NCI-H446 treated with DMSO at 0.1 percent for 48 hours (cell line): ENCODE results near the gene TNK1.

Source experiments
- DNase-seq: peaks from one replicate; lab custom pipeline; 2025; lab: John Stamatoyannopoulos, UW

The TNK1 gene

GRCh38 chr17:7411427-7411750, 30.5 kb downstream of the TNK1 start:
- no peak for DNase-seq

- no peak for DNase-seq
Measured at GRCh38 chr17:7413346-7413985, 32.6 kb downstream of the TNK1 start.

GRCh38 chr17:7414837-7415236, 33.9 kb downstream of the TNK1 start:
- DNase-seq = no peak

- DNase-seq = no peak
Measured at GRCh38 chr17:7415784-7416183, 34.9 kb downstream of the TNK1 start.

- no peak for DNase-seq
Measured at GRCh38 chr17:7416323-7416722, 35.4 kb downstream of the TNK1 start.

- no peak for DNase-seq
Measured at GRCh38 chr17:7417056-7417655, 36.3 kb downstream of the TNK1 start.

GRCh38 chr17:7418472-7419152, 37.7 kb downstream of the TNK1 start:
- no peak for DNase-seq

- no peak for DNase-seq
Measured at GRCh38 chr17:7419819-7420610, 39.1 kb downstream of the TNK1 start, which contains the start of gene SPEM1. TSS of gene SPEM1 (plus strand) at chr17:7420324. CDS start at chr17:7420385, 61 bp downstream.

- no peak for DNase-seq
Measured at GRCh38 chr17:7421186-7421585, 40.3 kb downstream of the TNK1 start.

GRCh38 chr17:7423679-7424078, 42.8 kb downstream of the TNK1 start:
- no peak for DNase-seq

- no peak for DNase-seq
Measured at GRCh38 chr17:7425316-7425715, 44.4 kb downstream of the TNK1 start, which contains the start of gene SPEM2. TSS of gene SPEM2 (plus strand) at chr17:7425616. CDS start at chr17:7425689, 73 bp downstream.

GRCh38 chr17:7425756-7426155, 44.9 kb downstream of the TNK1 start:
- no peak for DNase-seq

GRCh38 chr17:7426203-7426863, 45.4 kb downstream of the TNK1 start:
- DNase-seq = no peak

GRCh38 chr17:7426896-7427489, 46.1 kb downstream of the TNK1 start:
- DNase-seq = no peak

- DNase-seq = no peak
Measured at GRCh38 chr17:7427549-7427948, 46.7 kb downstream of the TNK1 start.

- no peak for DNase-seq
Measured at GRCh38 chr17:7428557-7428956, 47.7 kb downstream of the TNK1 start, which contains the start of gene SPEM3. TSS of gene SPEM3 (plus strand) at chr17:7428857. CDS start at chr17:7428903, 46 bp downstream.

GRCh38 chr17:7429722-7430121, 48.8 kb downstream of the TNK1 start:
- DNase-seq = no peak

GRCh38 chr17:7431231-7431630, 50.3 kb downstream of the TNK1 start:
- no peak for DNase-seq

GRCh38 chr17:7432296-7432695, 51.4 kb downstream of the TNK1 start:
- no peak for DNase-seq

GRCh38 chr17:7435676-7436555, 55.0 kb downstream of the TNK1 start:
- DNase-seq = no peak
